ENCODE measurements around the gene GPR156. TPM values are rescaled to one million over a fixed set of nuclear protein-coding genes. Genes with fewer than 3 reads are reported as not detected.

The GPR156 gene
- total and polyA plus RNA-seq, 4 donors, result 0.08 to 0.71 (median 0.41) TPM

DNA sequence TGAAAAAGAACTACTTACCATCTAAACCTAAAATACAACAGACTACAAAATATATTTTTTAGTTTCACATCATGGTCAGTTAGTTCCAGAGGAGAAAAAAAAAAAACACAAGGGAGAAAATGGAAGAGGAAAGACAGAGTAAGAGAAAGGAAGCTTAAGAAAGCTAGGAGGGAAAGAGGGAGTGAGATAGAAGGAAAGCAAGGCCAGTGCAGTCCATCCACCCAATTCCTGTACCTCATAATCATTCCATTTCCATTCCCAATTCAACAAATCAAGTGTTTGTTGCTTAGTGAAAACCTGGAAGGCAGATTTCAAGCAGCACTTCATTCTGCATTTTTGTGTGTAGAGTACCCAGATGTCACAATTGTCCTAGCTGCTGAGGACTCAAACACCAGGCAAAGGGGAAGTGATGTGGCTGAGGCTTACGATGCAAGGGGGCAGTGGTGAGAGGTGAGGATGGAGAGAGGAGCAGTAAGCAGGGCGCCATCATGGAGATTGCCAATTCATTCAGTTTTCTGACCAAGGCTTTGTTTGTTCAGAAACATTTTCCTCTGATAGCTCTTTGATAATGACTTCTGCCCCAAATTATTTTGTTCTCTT, 107.2 kb downstream of the GPR156 start:
- Histone ChIP-seq H3K9me3 (ENCODE audit: control insufficient read depth in 4 of 4, insufficient read depth in 3 of 4, low read length in 3 of 4) (no peaks in the 10 kb centered on the region), H3K9ac (ENCODE audit: insufficient read depth in 1 of 2, low read length in 2 of 2) (no peak overlapping the region), H3K4me1 (ENCODE audit: control insufficient read depth in 5 of 5, insufficient read depth in 5 of 5, low read length in 5 of 5) (peaks cover 0 to 18% (median 8%) of the 10 kb centered on the region in 5 donors), H3K27ac (ENCODE audit: low read depth in 1 of 2, low read length in 1 of 2) (peak overlapping the region in 1 of 2 donors; percentile 4), H3K36me3 (ENCODE audit: control insufficient read depth in 4 of 4, insufficient read depth in 4 of 4, low read length in 4 of 4) (peaks cover 0 to 2% (median 0%) of the 10 kb centered on the region in 4 donors), H3K4me3 (no peak overlapping the region), H3K27me3 (ENCODE audit: control insufficient read depth in 3 of 3, insufficient read depth in 3 of 3, low read length in 2 of 3) (no peaks in the 10 kb centered on the region)
- ATAC-seq (ENCODE audit: insufficient read depth, low FRiP score), result no peak
- TF ChIP-seq, protein P1, sequence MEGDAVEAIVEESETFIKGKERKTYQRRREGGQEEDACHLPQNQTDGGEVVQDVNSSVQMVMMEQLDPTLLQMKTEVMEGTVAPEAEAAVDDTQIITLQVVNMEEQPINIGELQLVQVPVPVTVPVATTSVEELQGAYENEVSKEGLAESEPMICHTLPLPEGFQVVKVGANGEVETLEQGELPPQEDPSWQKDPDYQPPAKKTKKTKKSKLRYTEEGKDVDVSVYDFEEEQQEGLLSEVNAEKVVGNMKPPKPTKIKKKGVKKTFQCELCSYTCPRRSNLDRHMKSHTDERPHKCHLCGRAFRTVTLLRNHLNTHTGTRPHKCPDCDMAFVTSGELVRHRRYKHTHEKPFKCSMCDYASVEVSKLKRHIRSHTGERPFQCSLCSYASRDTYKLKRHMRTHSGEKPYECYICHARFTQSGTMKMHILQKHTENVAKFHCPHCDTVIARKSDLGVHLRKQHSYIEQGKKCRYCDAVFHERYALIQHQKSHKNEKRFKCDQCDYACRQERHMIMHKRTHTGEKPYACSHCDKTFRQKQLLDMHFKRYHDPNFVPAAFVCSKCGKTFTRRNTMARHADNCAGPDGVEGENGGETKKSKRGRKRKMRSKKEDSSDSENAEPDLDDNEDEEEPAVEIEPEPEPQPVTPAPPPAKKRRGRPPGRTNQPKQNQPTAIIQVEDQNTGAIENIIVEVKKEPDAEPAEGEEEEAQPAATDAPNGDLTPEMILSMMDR (IDR thresholded peaks at IDR 0.05; ENCODE audit: control extremely low read depth, extremely low read depth), result no peak
- DNase-seq, result peak in 2 of 3 donors; percentile 37 to 45
- WGBS, 2 donors, result 50 to 64% methylated on average over 2 of the region's 2 CpGs

DNA sequence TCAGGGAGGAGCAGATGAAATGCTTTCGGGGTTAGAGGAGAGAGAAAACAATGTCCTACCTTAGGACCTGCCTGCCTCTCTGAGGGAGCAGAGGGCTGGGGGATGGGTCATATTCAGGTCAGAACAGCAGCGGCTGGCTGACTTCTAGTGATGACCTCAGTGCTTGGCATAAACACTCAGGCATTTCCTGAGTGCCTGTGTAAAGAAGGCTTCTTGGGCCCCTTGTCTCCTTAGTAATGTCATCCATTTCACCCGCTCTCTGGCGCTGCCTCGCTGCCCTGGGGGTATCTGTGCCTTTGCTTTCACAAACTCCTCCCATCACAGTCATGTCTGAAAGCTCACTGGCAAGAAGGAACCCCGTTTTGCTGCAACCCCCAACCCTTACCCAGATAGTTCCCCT, 107.9 kb downstream of the GPR156 start:
- DNase-seq (peak; percentile 52 to 83 (median 58)), ATAC-seq (ENCODE audit: insufficient read depth, low FRiP score) (peak; percentile 63)
- WGBS, 2 donors, result 30 to 61% methylated on average over 6 of the region's 6 CpGs
- peak overlapping the region in 1 of 2 donors; percentile 59 for H3K27ac ChIP-seq (ENCODE audit: low read depth in 1 of 2, low read length in 1 of 2)
- TF ChIP-seq, protein P1 (IDR thresholded peaks at IDR 0.05; ENCODE audit: control extremely low read depth, extremely low read depth), result no peak
- H3K27me3 ChIP-seq (ENCODE audit: control insufficient read depth in 3 of 3, insufficient read depth in 3 of 3, low read length in 2 of 3), result no peaks in the 10 kb centered on the region
- H3K4me1 ChIP-seq (ENCODE audit: control insufficient read depth in 5 of 5, insufficient read depth in 5 of 5, low read length in 5 of 5), result peaks cover 0 to 18% (median 8%) of the 10 kb centered on the region in 5 donors
- peaks cover 0 to 4% (median 0%) of the 10 kb centered on the region in 4 donors for H3K36me3 ChIP-seq (ENCODE audit: control insufficient read depth in 4 of 4, insufficient read depth in 4 of 4, low read length in 4 of 4)
- H3K9ac ChIP-seq (ENCODE audit: insufficient read depth in 1 of 2, low read length in 2 of 2), result no peak overlapping the region
- H3K9me3 ChIP-seq (ENCODE audit: control insufficient read depth in 4 of 4, insufficient read depth in 3 of 4, low read length in 3 of 4), result no peaks in the 10 kb centered on the region
- H3K4me3 ChIP-seq, result no peak overlapping the region

DNA sequence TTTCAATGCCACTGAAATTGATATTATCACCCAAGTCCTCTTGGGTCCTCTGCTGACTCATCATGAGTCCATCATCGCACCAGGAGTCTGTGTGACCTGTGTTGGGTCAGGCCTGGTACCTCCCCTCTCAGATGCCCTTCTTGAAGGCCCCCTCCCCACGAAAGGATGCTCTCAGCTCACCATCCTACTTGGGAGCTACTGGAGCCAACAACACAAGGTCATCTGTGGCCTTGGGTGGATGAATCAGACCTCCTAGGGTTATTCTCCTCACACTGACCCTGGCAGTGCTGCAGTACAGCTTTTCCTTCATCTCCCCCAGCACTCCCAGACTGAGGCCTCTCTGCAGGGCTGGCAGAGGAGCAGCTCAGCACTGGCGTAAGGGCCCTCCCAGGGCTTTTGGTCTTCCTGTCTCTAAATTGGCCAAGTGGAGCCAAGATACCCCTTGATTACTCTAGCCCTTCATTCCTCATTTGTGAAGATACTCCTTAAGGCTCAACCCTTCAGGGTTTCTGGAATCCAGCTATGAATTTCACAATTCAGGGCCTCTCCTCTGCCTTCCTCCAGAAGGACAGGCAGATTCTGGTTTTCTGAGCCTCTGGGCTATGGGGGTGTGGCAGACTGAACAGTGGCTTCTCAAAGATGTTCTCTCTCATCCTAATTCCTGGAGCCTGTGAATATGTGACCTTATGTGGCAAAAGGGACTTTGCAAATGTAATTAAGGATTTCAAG, 110.0 kb downstream of the GPR156 start:
- no peak for DNase-seq
- no peaks in the 10 kb centered on the region for H3K27me3 ChIP-seq (ENCODE audit: control insufficient read depth in 3 of 3, insufficient read depth in 3 of 3, low read length in 2 of 3)
- peaks cover 0 to 4% (median 0%) of the 10 kb centered on the region in 4 donors for H3K36me3 ChIP-seq (ENCODE audit: control insufficient read depth in 4 of 4, insufficient read depth in 4 of 4, low read length in 4 of 4)
- peak overlapping the region in 1 of 2 donors; percentile 57 for H3K27ac ChIP-seq (ENCODE audit: low read depth in 1 of 2, low read length in 1 of 2)
- ATAC-seq (ENCODE audit: insufficient read depth, low FRiP score), result no peak
- no peak overlapping the region for H3K4me3 ChIP-seq
- no peak overlapping the region for H3K9ac ChIP-seq (ENCODE audit: insufficient read depth in 1 of 2, low read length in 2 of 2)
- TF ChIP-seq, protein P1 (IDR thresholded peaks at IDR 0.05; ENCODE audit: control extremely low read depth, extremely low read depth), result no peak
- 92% methylated on average over 2 of the region's 3 CpGs for WGBS, 2 donors
- peaks cover 0 to 14% (median 8%) of the 10 kb centered on the region in 5 donors for H3K4me1 ChIP-seq (ENCODE audit: control insufficient read depth in 5 of 5, insufficient read depth in 5 of 5, low read length in 5 of 5)
- H3K9me3 ChIP-seq (ENCODE audit: control insufficient read depth in 4 of 4, insufficient read depth in 3 of 4, low read length in 3 of 4), result no peaks in the 10 kb centered on the region
